Measurements from ENCODE around the gene PFKM.
"Not testable (repeated sequence)": the region's sequence is repeated elsewhere in the genome, so short reads cannot be mapped to it uniquely, and the experiment has no call there.

PFKM gene

GRCh38 chr12:48111312-48111693, 7.9 kb upstream of the PFKM start:
- not testable (repeated sequence) for DNase-seq (ENCODE audit: low read depth, low spot score)

DNA sequence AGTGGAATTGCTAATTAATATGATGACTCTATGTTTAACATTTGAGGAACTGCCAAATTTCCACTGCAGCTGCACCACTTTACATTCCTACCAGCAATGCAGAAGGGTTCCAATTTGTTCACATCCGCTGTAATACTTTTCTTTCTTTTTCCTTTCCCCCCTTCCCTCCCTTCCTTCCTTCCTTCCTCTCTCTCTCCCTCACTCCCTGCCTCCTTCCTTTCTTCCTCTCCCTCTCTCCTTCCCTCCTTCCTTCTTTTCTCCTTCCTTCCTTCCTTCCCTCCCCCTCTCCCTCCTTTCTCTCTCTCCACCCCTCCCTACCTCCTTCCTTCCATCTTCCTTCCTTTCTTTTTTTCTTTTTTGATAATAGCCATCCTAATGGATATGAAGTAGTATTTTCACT, 3.2 kb upstream of the PFKM start:
- DNase-seq (ENCODE audit: low read depth, low spot score) = no peak

GRCh38 chr12:48118284-48118871, 786 bp upstream of the PFKM start:
- DNase-seq (ENCODE audit: low read depth, low spot score) = peak; percentile 29

- DNase-seq (ENCODE audit: low read depth, low spot score) = no peak
Observed at GRCh38 chr12:48119834-48120195, 651 bp downstream of the PFKM start.

DNA sequence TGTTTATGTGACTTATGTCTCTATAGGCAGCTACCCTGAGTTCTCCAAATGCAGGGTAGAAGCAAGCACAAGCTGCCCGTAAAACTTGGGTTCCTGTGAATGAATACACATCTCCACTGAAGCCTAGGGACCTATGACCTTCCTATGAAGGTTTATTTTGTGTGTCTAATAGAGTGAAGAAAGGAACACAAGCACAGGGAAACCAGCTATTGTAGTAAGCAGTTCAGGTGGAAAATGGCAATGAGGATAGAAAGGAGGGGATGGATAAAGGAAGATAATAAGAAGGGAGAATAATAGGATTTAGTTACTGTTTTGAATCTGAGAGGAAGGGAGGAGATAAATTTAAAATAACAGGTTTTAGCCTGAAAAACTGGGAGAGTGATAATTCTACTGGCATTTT, 2.4 kb downstream of the PFKM start:
- DNase-seq (ENCODE audit: low read depth, low spot score) = no peak

GRCh38 chr12:48122065-48122834, 3.1 kb downstream of the PFKM start:
- DNase-seq (ENCODE audit: low read depth, low spot score) = no peak

GRCh38 chr12:48123169-48123568, 4.0 kb downstream of the PFKM start:
- no peak for DNase-seq (ENCODE audit: low read depth, low spot score)

DNA sequence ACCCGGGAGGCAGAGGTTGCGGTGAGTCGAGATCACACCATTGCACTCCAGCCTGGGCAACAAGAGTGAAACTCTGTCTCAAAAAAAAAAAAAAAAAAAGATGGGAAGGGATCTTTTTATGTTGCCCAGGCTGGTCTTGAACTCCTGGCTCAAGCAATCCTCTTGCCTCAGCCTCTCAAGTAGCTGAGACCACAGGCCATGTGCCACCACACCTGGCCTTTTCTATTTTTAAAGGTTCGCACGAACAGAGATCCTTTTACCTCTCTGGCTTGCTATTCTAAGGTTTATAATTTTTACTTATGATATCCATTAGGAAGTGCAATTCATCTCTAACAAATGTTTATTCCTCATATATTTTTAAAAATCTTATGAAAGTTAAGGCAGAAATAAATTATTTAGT, 6.4 kb downstream of the PFKM start:
- not testable (repeated sequence) for DNase-seq (ENCODE audit: low read depth, low spot score)

DNA sequence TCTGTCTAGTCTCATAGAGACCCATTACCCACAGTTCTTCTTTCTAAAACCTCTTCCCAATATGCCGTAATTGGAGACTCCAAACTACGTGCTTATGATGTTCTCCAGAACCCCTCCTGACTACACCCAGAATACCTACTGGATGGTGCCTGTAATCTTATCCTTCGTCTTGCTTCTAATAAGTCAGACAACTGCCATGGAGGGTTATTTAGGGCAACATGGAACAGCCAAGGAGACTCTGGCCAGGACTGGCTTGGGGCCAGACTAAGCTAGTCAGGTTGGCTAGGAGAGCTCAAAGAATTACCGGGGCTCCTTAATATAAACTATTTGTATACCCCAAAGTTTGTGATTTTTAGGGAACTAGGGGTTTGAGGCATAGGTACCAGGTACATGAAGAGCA, 6.8 kb downstream of the PFKM start:
- no peak for DNase-seq (ENCODE audit: low read depth, low spot score)

GRCh38 chr12:48126953-48127630, 7.9 kb downstream of the PFKM start:
- no peak for DNase-seq (ENCODE audit: low read depth, low spot score)

DNA sequence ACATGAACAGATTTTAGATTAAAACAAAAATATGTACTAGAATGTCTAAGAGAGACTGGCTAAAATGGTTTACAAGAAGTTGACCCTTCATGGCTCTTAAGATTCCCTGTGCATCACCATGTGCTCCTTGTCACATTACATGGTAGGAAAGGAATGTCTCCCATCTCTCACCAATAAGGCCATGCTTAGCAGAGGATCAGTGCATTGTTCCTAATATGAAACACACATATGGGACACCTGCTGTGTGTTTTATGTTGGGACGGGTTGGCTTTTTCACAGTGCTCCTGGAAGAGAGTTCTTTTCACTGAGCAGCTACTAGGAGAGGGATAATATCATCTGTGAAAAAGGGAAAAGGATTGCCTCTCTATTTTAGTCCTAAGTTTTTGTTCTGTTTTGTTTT, 9.6 kb downstream of the PFKM start:
- DNase-seq (ENCODE audit: low read depth, low spot score) = no peak

DNA sequence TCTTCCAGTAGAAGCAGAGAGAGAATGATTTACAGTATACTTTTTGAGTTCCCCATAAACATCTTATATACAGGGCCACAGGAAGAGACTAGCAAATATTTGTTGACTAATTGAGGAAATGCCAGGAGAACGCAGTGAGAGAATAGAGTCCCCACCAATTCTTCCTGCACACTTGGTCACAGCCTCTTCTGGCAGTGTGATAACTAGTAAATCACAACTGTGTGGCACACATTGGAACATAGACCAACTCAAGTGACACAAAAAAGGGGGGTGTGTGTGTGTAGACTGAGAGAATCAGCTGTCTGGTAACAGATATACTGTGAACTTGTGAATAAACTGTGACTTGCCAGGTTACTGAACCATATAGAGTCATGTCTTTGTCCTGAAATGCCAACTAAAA, 10.2 kb downstream of the PFKM start:
- DNase-seq (ENCODE audit: low read depth, low spot score) = no peak

GRCh38 chr12:48131517-48131916, 12.4 kb downstream of the PFKM start:
- DNase-seq (ENCODE audit: low read depth, low spot score) = no peak

GRCh38 chr12:48132826-48133225, 13.7 kb downstream of the PFKM start:
- DNase-seq (ENCODE audit: low read depth, low spot score) = no peak

DNA sequence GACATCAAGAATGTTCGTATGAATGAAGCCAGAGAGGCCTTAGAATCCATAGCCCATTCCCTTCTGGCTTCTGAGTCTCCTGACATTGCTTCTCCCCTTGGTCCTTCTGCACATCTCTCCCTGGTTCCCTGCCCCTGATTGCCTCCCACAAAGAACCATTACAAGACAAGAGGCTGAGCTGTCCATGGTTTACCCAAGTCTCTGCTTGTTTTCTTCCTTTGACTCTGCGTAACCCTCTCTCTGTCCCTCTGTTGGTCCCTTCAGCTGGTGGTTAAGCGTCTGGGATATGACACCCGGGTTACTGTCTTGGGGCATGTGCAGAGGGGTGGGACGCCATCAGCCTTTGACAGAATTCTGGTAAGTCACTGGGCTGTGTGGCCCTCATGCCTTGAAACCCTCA, 15.9 kb downstream of the PFKM start:
- no peak for DNase-seq (ENCODE audit: low read depth, low spot score)

GRCh38 chr12:48142818-48143674, 23.9 kb downstream of the PFKM start:
- no peak for DNase-seq (ENCODE audit: low read depth, low spot score)

- DNase-seq (ENCODE audit: low read depth, low spot score) = no peak
Observed at GRCh38 chr12:48143898-48144297, 24.7 kb downstream of the PFKM start.

DNA sequence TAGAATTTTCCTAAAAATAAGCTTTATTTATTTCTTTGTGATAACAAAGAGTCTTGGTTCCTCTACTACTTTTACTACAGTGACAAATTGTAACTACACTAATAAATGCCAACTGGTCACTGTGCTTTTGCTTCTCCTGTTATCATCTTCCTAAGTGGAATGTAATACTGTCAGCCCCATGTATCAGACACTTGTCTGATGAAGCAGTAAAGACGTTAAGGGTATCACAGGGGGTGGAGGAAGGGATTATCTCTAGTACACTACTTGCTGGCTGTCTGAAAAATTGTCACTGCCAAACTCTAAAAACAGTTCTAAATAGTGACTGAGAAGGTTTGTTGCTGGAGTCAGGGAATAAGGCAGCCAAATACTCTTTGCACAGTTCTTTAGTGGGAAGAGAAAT, 26.8 kb downstream of the PFKM start:
- DNase-seq (ENCODE audit: low read depth, low spot score) = no peak

- DNase-seq (ENCODE audit: low read depth, low spot score) = no peak
Observed at GRCh38 chr12:48151103-48151771, 32.1 kb downstream of the PFKM start.

DNA sequence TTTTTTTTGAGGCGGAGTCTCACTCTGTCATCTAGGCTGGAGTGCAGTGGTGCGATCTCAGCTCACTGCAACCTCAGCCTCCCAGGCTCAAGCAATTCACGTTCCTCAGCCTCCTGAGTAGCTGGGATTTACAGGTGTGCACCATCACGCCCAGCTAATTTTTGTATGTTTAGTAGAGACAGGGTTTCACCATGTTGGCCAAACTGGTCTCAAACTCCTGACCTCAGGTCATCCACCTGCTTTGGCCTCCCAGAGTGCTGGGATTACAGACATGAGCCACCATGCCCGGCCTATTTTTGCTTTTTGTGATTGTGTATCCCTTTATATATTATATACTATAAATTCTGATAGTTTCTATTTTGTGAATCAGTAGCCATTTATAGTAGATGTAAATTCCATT, 36.6 kb downstream of the PFKM start:
- not testable (repeated sequence) for DNase-seq (ENCODE audit: low read depth, low spot score)

DNA sequence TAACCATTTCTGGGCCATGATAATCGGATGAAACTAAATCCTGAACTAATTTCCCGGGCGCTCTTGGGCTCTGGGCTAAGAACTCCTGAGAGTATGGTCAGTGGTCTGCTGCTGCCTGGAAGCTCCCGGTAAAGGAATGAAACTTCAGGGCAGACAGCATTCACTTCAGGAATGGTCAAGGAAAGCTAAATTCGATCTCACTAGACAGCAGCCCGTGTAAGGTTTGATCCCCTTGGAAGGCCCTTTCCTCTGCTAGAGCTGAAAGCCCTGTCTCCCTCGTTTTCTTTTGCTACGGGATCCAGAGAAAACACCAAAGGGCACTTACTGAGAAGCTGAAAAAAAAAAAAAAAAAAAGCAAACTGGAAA, 37.5 kb downstream of the PFKM start:
- no peak for DNase-seq (ENCODE audit: low read depth, low spot score)
